Panc1 (cell line): ENCODE data around the gene NRG2. TPM values are rescaled to one million over a fixed set of nuclear protein-coding genes. Genes with fewer than 3 reads are reported as not detected.

Experiments used
- ATAC-seq: fragments of 200-7000 bp; cut with Tn5 transposase; 2 replicates; pipeline ENCODE4 v1.9.1; 2020; ENCODE audit warnings: mild to moderate bottlenecking, moderate library complexity
- BruUV-seq: library from RNA; stranded (reverse); fragments of 400-500 nt; replicated peaks from 2 replicates; lab custom pipeline; 2021; lab: Mats Ljungman, UMichigan
- CTCF ChIA-PET: fragments of 300-600 bp; sonication (Branson Sonifier 250); formaldehyde crosslinking; loops from one replicate; lab custom pipeline; 2022; ENCODE audit warnings: antibody characterized with exemption; lab: Charles Lee
- POLR2A ChIA-PET: fragments of 300-600 bp; sonication (Branson Sonifier 250); formaldehyde crosslinking; loops from one replicate; lab custom pipeline; 2022; ENCODE audit warnings: antibody characterized with exemption; lab: Charles Lee
- DNase-seq: peaks from one replicate; pipeline ENCODE4 v3.0.0-alpha.2; 2010; ENCODE audit warnings: low read depth, low spot score
- H3K27ac ChIP-seq: 2 replicates; pipeline ENCODE4 v1.5.1; 2011; ENCODE audit warnings: mild to moderate bottlenecking, low read length, inconsistent platforms
- H3K27me3 ChIP-seq: fragments of 200-500 bp; sonication (Bioruptor generic); 2 replicates; pipeline ENCODE4 v1.6.0; 2014; ENCODE audit warnings: low read length, inconsistent platforms; ENCODE audit not compliant: control insufficient read depth, insufficient read depth
- H3K36me3 ChIP-seq: fragments of 200-500 bp; sonication (Bioruptor generic); 2 replicates; pipeline ENCODE4 v1.5.1; 2014; ENCODE audit warnings: inconsistent platforms, mild to moderate bottlenecking, low read length, moderate library complexity; ENCODE audit not compliant: control insufficient read depth, insufficient read depth
- H3K4me1 ChIP-seq: 2 replicates; pipeline ENCODE4 v1.5.1; 2011; ENCODE audit warnings: inconsistent platforms, mild to moderate bottlenecking, low read length, moderate library complexity; ENCODE audit not compliant: control insufficient read depth, insufficient read depth
- H3K4me3 ChIP-seq, 2 experiments: 2 replicates each; pipeline ENCODE4 v1.5.1; 2011 to 2012; ENCODE audit warnings: low read depth in 2 of 2, low read length in 2 of 2, mild to moderate bottlenecking in 2 of 2, inconsistent platforms in 1 of 2, moderate library complexity in 1 of 2
- H3K9me3 ChIP-seq: fragments of 200-500 bp; sonication (Bioruptor generic); 2 replicates; pipeline ENCODE4 v1.5.1; 2014; ENCODE audit warnings: low read depth, mild to moderate bottlenecking, inconsistent platforms, low read length, moderate library complexity; ENCODE audit not compliant: control insufficient read depth, insufficient read depth
- POLR2AphosphoS5 ChIP-seq: IDR thresholded peaks from 2 replicates; pipeline ENCODE4 v1.6.1; 2012; ENCODE audit warnings: mild to moderate bottlenecking, low read depth, low read length, moderate library complexity
- SIN3A ChIP-seq: IDR thresholded peaks from 2 replicates; pipeline ENCODE4 v1.6.1; 2012; ENCODE audit warnings: low read depth, mild to moderate bottlenecking, low read length, moderate library complexity, borderline replicate concordance; ENCODE audit not compliant: insufficient read depth
- TCF7L2 ChIP-seq: IDR thresholded peaks from 2 replicates; pipeline ENCODE4 v1.6.1; 2011; ENCODE audit warnings: mild to moderate bottlenecking, low read depth, low read length, inconsistent platforms
- in situ Hi-C: cut with HindIII; loops from 2 replicates; pipeline ENCODE4 v1.10.0; 2016; ENCODE audit warnings: low sequenced_read_pairs, low pct_unique_long_range_greater_than_20kb
- intact Hi-C: fragments of 100-400 bp; cut with micrococcal nuclease; formaldehyde crosslinking; loops from one replicate; pipeline ENCODE4 v1.10.0; 2022; ENCODE audit not compliant: unreplicated experiment
- total RNA-seq: library from RNA; stranded (reverse); gene quantifications from one replicate; pipeline ENCODE4 v1.2.1, GENCODE V29; 2021; ENCODE audit not compliant: unreplicated experiment
- TF ChIP-seq, protein P1 (sequence below), 2 experiments: IDR thresholded peaks; 2 replicates each; pipeline ENCODE4 v1.6.1; 2011 to 2012; ENCODE audit warnings: low read depth in 2 of 2, control low read depth in 1 of 2, low read length in 1 of 2, mild to moderate bottlenecking in 1 of 2, moderate library complexity in 1 of 2; ENCODE audit not compliant: insufficient read depth in 1 of 2
- TF ChIP-seq, protein P2 (sequence below): fragments of 450-650 bp; IDR thresholded peaks from 2 replicates; pipeline ENCODE4 v1.5.1; 2017; ENCODE audit warnings: mild to moderate bottlenecking

NRG2 gene
- total RNA-seq, 1 experiment from 2014 or later, result 20.2 TPM

DNA sequence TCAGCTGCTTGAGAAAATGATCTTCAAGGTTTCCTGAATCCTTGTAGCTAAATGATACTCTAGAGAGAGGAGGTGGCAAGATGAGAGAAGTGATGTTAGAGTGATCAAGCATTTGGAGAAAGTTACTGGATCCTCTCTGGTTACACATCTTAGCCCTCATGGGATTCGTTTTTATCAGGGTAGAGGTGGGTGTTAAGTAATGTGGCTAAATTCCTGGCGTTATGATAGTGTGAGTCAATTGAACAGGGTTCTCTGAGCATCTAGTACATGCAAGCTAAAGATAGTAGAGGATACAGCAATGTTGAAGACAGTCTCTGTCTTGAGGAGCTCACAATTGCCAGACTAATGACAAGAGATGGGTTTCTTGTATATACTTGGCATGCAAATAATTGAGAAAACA lies 123.8 kb downstream of the NRG2 start:
- BruUV-seq, result no TSS peak
- Histone ChIP-seq H3K4me1 (no peaks in the 10 kb centered on the region), H3K9me3 (no peaks in the 10 kb centered on the region), H3K27me3 (no peaks in the 10 kb centered on the region), H3K36me3 (no peaks in the 10 kb centered on the region), H3K27ac (no peak overlapping the region), H3K4me3 (no peak overlapping the region)
- intact Hi-C loops, result no loop called here
- ChIA-PET CTCF (no interaction called here), POLR2A (interaction anchor here (0.6 kb wide), 1 partner anchor 218 kb away, joined by 3 read pairs; no protein-coding TSS in a partner anchor)
- DNase-seq (no peak), ATAC-seq (no peak)
- TF ChIP-seq, protein P1, sequence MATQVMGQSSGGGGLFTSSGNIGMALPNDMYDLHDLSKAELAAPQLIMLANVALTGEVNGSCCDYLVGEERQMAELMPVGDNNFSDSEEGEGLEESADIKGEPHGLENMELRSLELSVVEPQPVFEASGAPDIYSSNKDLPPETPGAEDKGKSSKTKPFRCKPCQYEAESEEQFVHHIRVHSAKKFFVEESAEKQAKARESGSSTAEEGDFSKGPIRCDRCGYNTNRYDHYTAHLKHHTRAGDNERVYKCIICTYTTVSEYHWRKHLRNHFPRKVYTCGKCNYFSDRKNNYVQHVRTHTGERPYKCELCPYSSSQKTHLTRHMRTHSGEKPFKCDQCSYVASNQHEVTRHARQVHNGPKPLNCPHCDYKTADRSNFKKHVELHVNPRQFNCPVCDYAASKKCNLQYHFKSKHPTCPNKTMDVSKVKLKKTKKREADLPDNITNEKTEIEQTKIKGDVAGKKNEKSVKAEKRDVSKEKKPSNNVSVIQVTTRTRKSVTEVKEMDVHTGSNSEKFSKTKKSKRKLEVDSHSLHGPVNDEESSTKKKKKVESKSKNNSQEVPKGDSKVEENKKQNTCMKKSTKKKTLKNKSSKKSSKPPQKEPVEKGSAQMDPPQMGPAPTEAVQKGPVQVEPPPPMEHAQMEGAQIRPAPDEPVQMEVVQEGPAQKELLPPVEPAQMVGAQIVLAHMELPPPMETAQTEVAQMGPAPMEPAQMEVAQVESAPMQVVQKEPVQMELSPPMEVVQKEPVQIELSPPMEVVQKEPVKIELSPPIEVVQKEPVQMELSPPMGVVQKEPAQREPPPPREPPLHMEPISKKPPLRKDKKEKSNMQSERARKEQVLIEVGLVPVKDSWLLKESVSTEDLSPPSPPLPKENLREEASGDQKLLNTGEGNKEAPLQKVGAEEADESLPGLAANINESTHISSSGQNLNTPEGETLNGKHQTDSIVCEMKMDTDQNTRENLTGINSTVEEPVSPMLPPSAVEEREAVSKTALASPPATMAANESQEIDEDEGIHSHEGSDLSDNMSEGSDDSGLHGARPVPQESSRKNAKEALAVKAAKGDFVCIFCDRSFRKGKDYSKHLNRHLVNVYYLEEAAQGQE (IDR thresholded peaks at IDR 0.05; ENCODE audit: insufficient read depth in 1 of 2, low read depth in 2 of 2, low read length in 1 of 2), result no peak
- no peak for TF ChIP-seq TCF7L2
- in situ Hi-C loops, result no loop called here

DNA sequence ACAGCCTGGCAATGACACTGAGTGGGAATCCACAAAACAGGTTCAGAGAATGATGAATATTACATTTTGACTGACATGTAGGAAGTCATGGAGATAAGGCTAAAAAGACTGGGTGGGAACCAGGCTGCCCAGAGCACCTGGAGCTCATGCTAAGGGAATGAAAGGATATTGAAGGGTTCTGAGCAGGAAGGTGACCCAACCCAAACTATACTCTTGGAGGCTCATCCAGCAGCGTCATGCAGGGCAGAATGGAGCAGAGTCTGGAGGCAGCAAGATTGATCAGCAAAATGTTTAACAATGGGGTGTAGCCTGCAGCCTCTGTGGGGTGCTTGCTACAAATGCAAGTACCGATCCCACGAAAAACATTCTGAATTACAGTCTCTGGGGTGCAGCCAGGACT lies 127.3 kb downstream of the NRG2 start:
- H3K4me1 ChIP-seq, result no peaks in the 10 kb centered on the region
- ATAC-seq (no peak), DNase-seq (no peak)
- no peaks in the 10 kb centered on the region for H3K27me3 ChIP-seq
- in situ Hi-C loops (no loop called here), intact Hi-C loops (no loop called here)
- ChIA-PET CTCF (no interaction called here), POLR2A (no interaction called here)
- no peaks in the 10 kb centered on the region for H3K36me3 ChIP-seq
- no TSS peak for BruUV-seq
- no peaks in the 10 kb centered on the region for H3K9me3 ChIP-seq
- H3K4me3 ChIP-seq, result no peak overlapping the region
- TF ChIP-seq POLR2AphosphoS5 (no peak), TCF7L2 (no peak), SIN3A (no peak)
- TF ChIP-seq, protein P2, sequence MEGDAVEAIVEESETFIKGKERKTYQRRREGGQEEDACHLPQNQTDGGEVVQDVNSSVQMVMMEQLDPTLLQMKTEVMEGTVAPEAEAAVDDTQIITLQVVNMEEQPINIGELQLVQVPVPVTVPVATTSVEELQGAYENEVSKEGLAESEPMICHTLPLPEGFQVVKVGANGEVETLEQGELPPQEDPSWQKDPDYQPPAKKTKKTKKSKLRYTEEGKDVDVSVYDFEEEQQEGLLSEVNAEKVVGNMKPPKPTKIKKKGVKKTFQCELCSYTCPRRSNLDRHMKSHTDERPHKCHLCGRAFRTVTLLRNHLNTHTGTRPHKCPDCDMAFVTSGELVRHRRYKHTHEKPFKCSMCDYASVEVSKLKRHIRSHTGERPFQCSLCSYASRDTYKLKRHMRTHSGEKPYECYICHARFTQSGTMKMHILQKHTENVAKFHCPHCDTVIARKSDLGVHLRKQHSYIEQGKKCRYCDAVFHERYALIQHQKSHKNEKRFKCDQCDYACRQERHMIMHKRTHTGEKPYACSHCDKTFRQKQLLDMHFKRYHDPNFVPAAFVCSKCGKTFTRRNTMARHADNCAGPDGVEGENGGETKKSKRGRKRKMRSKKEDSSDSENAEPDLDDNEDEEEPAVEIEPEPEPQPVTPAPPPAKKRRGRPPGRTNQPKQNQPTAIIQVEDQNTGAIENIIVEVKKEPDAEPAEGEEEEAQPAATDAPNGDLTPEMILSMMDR, result no peak
- TF ChIP-seq, protein P1 (IDR thresholded peaks at IDR 0.05; ENCODE audit: insufficient read depth in 1 of 2, low read depth in 2 of 2, low read length in 1 of 2), result no peak
- no peak overlapping the region for H3K27ac ChIP-seq
